Measurements from ENCODE around the gene ACO1. TPM values are rescaled to one million over a fixed set of nuclear protein-coding genes. Genes with fewer than 3 reads are reported as not detected.

ACO1 gene
- total and polyA plus RNA-seq, 2 donors (not counting 3 experiments of a cell fraction or from before 2014, with no cell fraction given) = 51.6 to 54.1 TPM

- peak; percentile 47 for FAIRE-seq
- H3K9ac ChIP-seq (replicated peaks; ENCODE audit: extremely low read depth, insufficient read depth, low read length) = no peak overlapping the region
- TF ChIP-seq POLR2A (IDR thresholded peaks at IDR 0.05; ENCODE audit: low read depth, low read length) (no peak), GATA2 (IDR thresholded peaks at IDR 0.05; ENCODE audit: insufficient read depth, insufficient read length, low read depth, low read length) (no peak), POLR2AphosphoS5 (IDR thresholded peaks at IDR 0.05; ENCODE audit: insufficient read depth, low read depth, low read length) (no peak), FOS (IDR thresholded peaks at IDR 0.05; ENCODE audit: borderline replicate concordance, insufficient read depth, low read length) (no peak)
- ChIA-PET CTCF (interaction anchor here (2.1 to 8.7 kb wide), 6 partner anchors 9 to 187 kb away, joined by 10 to 105 read pairs (median 32); partner anchors contain the start of genes NDUFB6, RIGI, SMIM27 and TOPORS), POLR2A (interaction anchor here (0.9 kb wide), 1 partner anchor 164 kb away, joined by 3 read pairs; no protein-coding TSS in a partner anchor)
- no peak overlapping the region for H2AFZ ChIP-seq (ENCODE audit: low read depth, low read length)
- H3K27ac ChIP-seq (ENCODE audit: insufficient read depth, low read depth, low read length) = no peak overlapping the region
- H3K4me2 ChIP-seq (ENCODE audit: insufficient read depth, low read length) = peak overlapping the region; percentile 80
- no peaks in the 10 kb centered on the region for H3K9me1 ChIP-seq (replicated peaks; ENCODE audit: control insufficient read depth, extremely low read depth, insufficient read depth, low read length)
- dilution Hi-C loops (cut with MboI; ENCODE audit: extremely low pct_ligation_motif_present, low sequenced_read_pairs) = loop anchor here (25.0 kb wide), 1 partner anchor 176 kb away; the partner anchor contains the start of genes NDUFB6, SMIM27 and TOPORS
- H3K9me3 ChIP-seq (replicated peaks; ENCODE audit: control insufficient read depth, insufficient read depth, low read length) = no peaks in the 10 kb centered on the region
- no TSS peak for BruUV-seq (replicated peaks)
- no peaks in the 10 kb centered on the region for H3K36me3 ChIP-seq (ENCODE audit: control insufficient read depth in 2 of 2, extremely low read depth in 1 of 2, insufficient read depth in 2 of 2, low read length in 2 of 2)
- peaks cover 28% of the 10 kb centered on the region for H3K4me1 ChIP-seq (ENCODE audit: control insufficient read depth, extremely low read depth, insufficient read depth, low read length)
- no peak for DNase-seq (ENCODE audit: low read depth, low spot score)
- no peak overlapping the region for H3K4me3 ChIP-seq (replicated peaks in 1 of 3; ENCODE audit: insufficient read depth in 1 of 3, low read depth in 1 of 3, low read length in 3 of 3)
- no peaks in the 10 kb centered on the region for H4K20me1 ChIP-seq (replicated peaks; ENCODE audit: control insufficient read depth, extremely low read depth, insufficient read depth, low read length)
- H3K79me2 ChIP-seq (ENCODE audit: control insufficient read depth, insufficient read depth, low read length) = peaks cover 37% of the 10 kb centered on the region
- H3K27me3 ChIP-seq (ENCODE audit: control insufficient read depth in 2 of 2, insufficient read depth in 2 of 2, low read length in 2 of 2) = no peaks in the 10 kb centered on the region
- intact Hi-C loops (cut with micrococcal nuclease) = loop anchor here (1.0 kb wide), 1 partner anchor 166 kb away; the partner anchor contains the start of genes SMIM27 and TOPORS
Measured at GRCh38 chr9:32385885-32386283, 1.4 kb downstream of the ACO1 start.

- ChIA-PET CTCF (interaction anchor here (0.7 to 8.7 kb wide), 4 partner anchors 7 to 194 kb away, joined by 3 to 105 read pairs (median 20); no protein-coding TSS in a partner anchor), POLR2A (interaction anchor here (0.7 kb wide), 1 partner anchor 638 kb away, joined by 3 read pairs; the partner anchor contains the start of gene DNAJA1)
- Histone ChIP-seq H3K79me2 (ENCODE audit: control insufficient read depth, insufficient read depth, low read length) (peaks cover 46% of the 10 kb centered on the region), H3K27ac (ENCODE audit: insufficient read depth, low read depth, low read length) (no peak overlapping the region), H3K27me3 (ENCODE audit: control insufficient read depth in 2 of 2, insufficient read depth in 2 of 2, low read length in 2 of 2) (no peaks in the 10 kb centered on the region), H4K20me1 (replicated peaks; ENCODE audit: control insufficient read depth, extremely low read depth, insufficient read depth, low read length) (no peaks in the 10 kb centered on the region), H3K36me3 (ENCODE audit: control insufficient read depth in 2 of 2, extremely low read depth in 1 of 2, insufficient read depth in 2 of 2, low read length in 2 of 2) (no peaks in the 10 kb centered on the region), H3K4me3 (replicated peaks in 1 of 3; ENCODE audit: insufficient read depth in 1 of 3, low read depth in 1 of 3, low read length in 3 of 3) (no peak overlapping the region), H2AFZ (ENCODE audit: low read depth, low read length) (no peak overlapping the region), H3K9ac (replicated peaks; ENCODE audit: extremely low read depth, insufficient read depth, low read length) (no peak overlapping the region), H3K4me1 (ENCODE audit: control insufficient read depth, extremely low read depth, insufficient read depth, low read length) (peaks cover 28% of the 10 kb centered on the region), H3K9me3 (replicated peaks; ENCODE audit: control insufficient read depth, insufficient read depth, low read length) (no peaks in the 10 kb centered on the region), H3K9me1 (replicated peaks; ENCODE audit: control insufficient read depth, extremely low read depth, insufficient read depth, low read length) (no peaks in the 10 kb centered on the region), H3K4me2 (ENCODE audit: insufficient read depth, low read length) (peak overlapping the region; percentile 43)
- FAIRE-seq (no peak), DNase-seq (ENCODE audit: low read depth, low spot score) (peak; percentile 55)
- dilution Hi-C loops (cut with MboI; ENCODE audit: extremely low pct_ligation_motif_present, low sequenced_read_pairs) = loop anchor here (25.0 kb wide), 1 partner anchor 175 kb away; the partner anchor contains the start of genes NDUFB6, SMIM27 and TOPORS
- no peak for TF ChIP-seq EZH2 (IDR thresholded peaks at IDR 0.05; ENCODE audit: borderline replicate concordance, low read depth, low read length, severe bottlenecking)
- TF ChIP-seq POLR2AphosphoS5 (IDR thresholded peaks at IDR 0.05; ENCODE audit: insufficient read depth, low read depth, low read length) = no peak
- no peak for TF ChIP-seq JUN (IDR thresholded peaks at IDR 0.05; ENCODE audit: borderline replicate concordance, insufficient read depth, insufficient read length, low read depth)
- no peak for TF ChIP-seq POLR2A (IDR thresholded peaks at IDR 0.05; ENCODE audit: low read depth, low read length)
- no peak for TF ChIP-seq MYC (IDR thresholded peaks at IDR 0.05; ENCODE audit: low read depth, low read length)
- TF ChIP-seq CTCF (IDR thresholded peaks at IDR 0.05; ENCODE audit: extremely low read depth in 1 of 2, insufficient read depth in 1 of 2, low read depth in 1 of 2, low read length in 2 of 2) = no peak
- intact Hi-C loops (cut with micrococcal nuclease) = no loop called here
- BruUV-seq (replicated peaks) = no TSS peak
Measured at GRCh38 chr9:32387256-32387655, 2.8 kb downstream of the ACO1 start.

All from endothelial cell of umbilical vein (primary cell).